Measurements from ENCODE around the gene OAF. TPM values are rescaled to one million over a fixed set of nuclear protein-coding genes. Genes with fewer than 3 reads are reported as not detected.

The OAF gene
- total RNA-seq, 1 experiment from 2014 or later = 11.3 TPM

GRCh38 chr11:120218695-120219033 is 7.8 kb downstream of the OAF start:
- TF ChIP-seq CTCF (IDR thresholded peaks at IDR 0.05; ENCODE audit: unreplicated experiment) = no peak
- DNase-seq = no peak
- H3K9me3 Mint-ChIP-seq (ENCODE audit: low read depth, unreplicated experiment) = no peaks in the 10 kb centered on the region
- no peak overlapping the region for H3K27ac Mint-ChIP-seq (ENCODE audit: unreplicated experiment)
- peaks cover 9% of the 10 kb centered on the region for H3K4me1 Mint-ChIP-seq (ENCODE audit: low read depth, unreplicated experiment)
- CTCF ChIA-PET = no interaction called here
- H3K4me3 Mint-ChIP-seq (ENCODE audit: low read depth, unreplicated experiment) = no peak overlapping the region
- no peaks in the 10 kb centered on the region for H3K27me3 Mint-ChIP-seq (ENCODE audit: unreplicated experiment)
- no peaks in the 10 kb centered on the region for H3K36me3 Mint-ChIP-seq (ENCODE audit: insufficient read depth, unreplicated experiment)
- intact Hi-C loops (cut with micrococcal nuclease; ENCODE audit: unreplicated experiment) = no loop called here
- BruUV-seq (replicated peaks) = no TSS peak

- Mint-ChIP-seq H3K4me3 (ENCODE audit: low read depth, unreplicated experiment) (no peak overlapping the region), H3K27ac (ENCODE audit: unreplicated experiment) (no peak overlapping the region), H3K36me3 (ENCODE audit: insufficient read depth, unreplicated experiment) (no peaks in the 10 kb centered on the region), H3K9me3 (ENCODE audit: low read depth, unreplicated experiment) (no peaks in the 10 kb centered on the region), H3K4me1 (ENCODE audit: low read depth, unreplicated experiment) (peaks cover 9% of the 10 kb centered on the region), H3K27me3 (ENCODE audit: unreplicated experiment) (no peaks in the 10 kb centered on the region)
- CTCF ChIA-PET = no interaction called here
- no peak for DNase-seq
- intact Hi-C loops (cut with micrococcal nuclease; ENCODE audit: unreplicated experiment) = no loop called here
- BruUV-seq (replicated peaks) = no TSS peak
- no peak for TF ChIP-seq CTCF (IDR thresholded peaks at IDR 0.05; ENCODE audit: unreplicated experiment)
Observed at GRCh38 chr11:120219232-120219937, 8.6 kb downstream of the OAF start.

- CTCF ChIA-PET = no interaction called here
- H3K27ac Mint-ChIP-seq (ENCODE audit: unreplicated experiment) = no peak overlapping the region
- no peaks in the 10 kb centered on the region for H3K36me3 Mint-ChIP-seq (ENCODE audit: insufficient read depth, unreplicated experiment)
- no peaks in the 10 kb centered on the region for H3K27me3 Mint-ChIP-seq (ENCODE audit: unreplicated experiment)
- no peak overlapping the region for H3K4me3 Mint-ChIP-seq (ENCODE audit: low read depth, unreplicated experiment)
- intact Hi-C loops (cut with micrococcal nuclease; ENCODE audit: unreplicated experiment) = no loop called here
- BruUV-seq (replicated peaks) = no TSS peak
- H3K9me3 Mint-ChIP-seq (ENCODE audit: low read depth, unreplicated experiment) = no peaks in the 10 kb centered on the region
- TF ChIP-seq CTCF (IDR thresholded peaks at IDR 0.05; ENCODE audit: unreplicated experiment) = no peak
- no peak for DNase-seq
- H3K4me1 Mint-ChIP-seq (ENCODE audit: low read depth, unreplicated experiment) = peaks cover 9% of the 10 kb centered on the region
Observed at GRCh38 chr11:120219938-120220746, 9.3 kb downstream of the OAF start.

- intact Hi-C loops (cut with micrococcal nuclease; ENCODE audit: unreplicated experiment) = no loop called here
Observed at GRCh38 chr11:120220747-120221037, 9.9 kb downstream of the OAF start.

More at GRCh38 chr11:120220747-120221037, 9.9 kb downstream of the OAF start:
- no TSS peak for BruUV-seq (replicated peaks)
- H3K27ac Mint-ChIP-seq (ENCODE audit: unreplicated experiment) = no peak overlapping the region
- H3K36me3 Mint-ChIP-seq (ENCODE audit: insufficient read depth, unreplicated experiment) = no peaks in the 10 kb centered on the region
- DNase-seq = no peak
- H3K4me1 Mint-ChIP-seq (ENCODE audit: low read depth, unreplicated experiment) = peaks cover 4% of the 10 kb centered on the region
- CTCF ChIA-PET = no interaction called here
- no peaks in the 10 kb centered on the region for H3K9me3 Mint-ChIP-seq (ENCODE audit: low read depth, unreplicated experiment)
- TF ChIP-seq CTCF (IDR thresholded peaks at IDR 0.05; ENCODE audit: unreplicated experiment) = no peak
- H3K27me3 Mint-ChIP-seq (ENCODE audit: unreplicated experiment) = no peaks in the 10 kb centered on the region
- no peak overlapping the region for H3K4me3 Mint-ChIP-seq (ENCODE audit: low read depth, unreplicated experiment)
